Testis (tissue), 2 donors: ENCODE measurements around the gene TUBGCP3.

Source experiments
- CTCF ChIP-seq, 3 experiments: fragments of 450-650 bp in 2 of 3; fragments of 200-600 bp in 1 of 3; sonication (generic) in 1 of 3; IDR thresholded peaks; one replicate each; pipeline ENCODE4 v1.5.1; 2016 to 2019; ENCODE audit warnings: antibody characterized with exemption in 3 of 3, mild to moderate bottlenecking in 2 of 3, moderate library complexity in 1 of 3
- POLR2A ChIP-seq: fragments of 450-650 bp; IDR thresholded peaks from one replicate; pipeline ENCODE4 v1.6.1; 2017; ENCODE audit warnings: antibody characterized with exemption, mild to moderate bottlenecking, moderate library complexity

GRCh38 chr13:112453207-112453829, 134.6 kb downstream of the TUBGCP3 start:
- no peak for TF ChIP-seq POLR2A
- no peak for TF ChIP-seq CTCF (IDR thresholded peaks at IDR 0.05)
